Right forelimb (tissue), 1 donor: ENCODE measurements around the gene ITGAV.

ENCODE experiments used
- DNase-seq: peaks from one replicate; pipeline ENCODE4 v3.0.0-alpha.2; 2018

Gene ITGAV

DNA sequence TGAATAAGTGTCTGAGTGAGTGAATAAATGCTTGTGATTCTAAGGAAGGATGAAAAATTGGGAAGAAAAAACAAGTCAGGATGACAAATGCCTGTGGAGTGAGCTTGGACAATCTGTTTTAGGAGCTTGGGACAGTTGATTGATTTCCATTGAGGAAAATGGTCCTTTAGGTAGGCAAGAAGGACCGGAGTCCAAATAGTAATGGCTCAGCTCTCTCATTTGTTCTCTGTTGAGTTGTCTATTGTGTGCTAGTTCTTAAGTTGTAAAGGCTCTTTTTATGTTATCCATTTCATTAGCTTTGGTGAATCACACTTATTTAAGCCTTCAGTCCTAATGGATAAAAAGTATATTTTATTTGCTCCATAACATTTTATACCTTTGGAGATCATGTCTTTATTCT lies 135.9 kb downstream of the ITGAV start:
- no peak for DNase-seq

GRCh38 chr2:186726938-186727337 lies 137.1 kb downstream of the ITGAV start:
- no peak for DNase-seq

GRCh38 chr2:186728631-186729030 lies 138.8 kb downstream of the ITGAV start:
- DNase-seq, result no peak
